IMR-90 (cell line): ENCODE results near the gene IFIT2. TPM values are rescaled to one million over a fixed set of nuclear protein-coding genes. Genes with fewer than 3 reads are reported as not detected.

Experiments
- ATAC-seq: fragments of 200-7000 bp; cut with Tn5 transposase; 2 replicates; pipeline ENCODE4 v1.9.1; 2020; ENCODE audit warnings: low read depth, mild to moderate bottlenecking, moderate library complexity
- BruUV-seq: library from RNA; stranded (reverse); fragments of 400-500 nt; replicated peaks from 2 replicates; lab custom pipeline; 2021; lab: Mats Ljungman, UMichigan
- CTCF ChIA-PET: fragments of 300-600 bp; formaldehyde crosslinking; extraction: SDS; loops from one replicate; lab custom pipeline; 2021; ENCODE audit warnings: antibody characterized with exemption; lab: Yijun Ruan, JAX
- POLR2A ChIA-PET: fragments of 300-600 bp; sonication (Branson Sonifier 250); formaldehyde crosslinking; loops from one replicate; lab custom pipeline; 2022; ENCODE audit warnings: antibody characterized with exemption; ENCODE audit not compliant: unreplicated experiment; lab: Charles Lee
- DNase-seq: peaks from one replicate; pipeline ENCODE4 v3.0.0; 2013
- H2AFZ ChIP-seq: replicated peaks from 2 replicates; pipeline ENCODE3; 2013; ENCODE audit warnings: low read length, mild to moderate bottlenecking; ENCODE audit not compliant: poor library complexity
- H2AK5ac ChIP-seq: 2 replicates; pipeline ENCODE4 v1.6.1; 2013; ENCODE audit warnings: low read depth, low read length, inconsistent platforms
- H2AK9ac ChIP-seq: replicated peaks from 2 replicates; pipeline ENCODE3; 2013; ENCODE audit warnings: mild to moderate bottlenecking, low read depth, low read length, moderate library complexity; ENCODE audit not compliant: poor library complexity
- H2BK120ac ChIP-seq: 2 replicates; pipeline ENCODE4 v1.6.1; 2013; ENCODE audit warnings: low read depth, low read length, inconsistent platforms
- H2BK15ac ChIP-seq: 3 replicates; pipeline ENCODE4 v1.6.1; 2013; ENCODE audit warnings: low read depth, low read length, inconsistent platforms
- H2BK20ac ChIP-seq: 2 replicates; pipeline ENCODE4 v1.6.1; 2013; ENCODE audit warnings: low read depth, mild to moderate bottlenecking, inconsistent platforms, low read length, moderate library complexity
- H2BK5ac ChIP-seq: 2 replicates; pipeline ENCODE4 v1.6.1; 2013; ENCODE audit warnings: mild to moderate bottlenecking, low read depth, low read length, inconsistent platforms; ENCODE audit not compliant: poor library complexity, severe bottlenecking
- H3K14ac ChIP-seq: replicated peaks from 2 replicates; pipeline ENCODE4 v1.6.1; 2013; ENCODE audit warnings: low read depth, low read length, inconsistent platforms
- H3K18ac ChIP-seq: 2 replicates; pipeline ENCODE4 v1.6.1; 2013; ENCODE audit warnings: low read depth, low read length, control low read depth
- H3K23ac ChIP-seq: 2 replicates; pipeline ENCODE4 v1.6.1; 2013; ENCODE audit warnings: low read depth, low read length, inconsistent platforms
- H3K27ac ChIP-seq: 2 replicates; pipeline ENCODE4 v1.5.1; 2013; ENCODE audit warnings: mild to moderate bottlenecking, control low read depth, low read length; ENCODE audit not compliant: insufficient read depth
- H3K27me3 ChIP-seq: 2 replicates; pipeline ENCODE4 v1.6.1; 2013; ENCODE audit warnings: low read length; ENCODE audit not compliant: control insufficient read depth, insufficient read depth
- H3K36me3 ChIP-seq: 2 replicates; pipeline ENCODE4 v1.6.1; 2013; ENCODE audit warnings: low read length, mixed read lengths; ENCODE audit not compliant: control insufficient read depth, insufficient read depth
- H3K4ac ChIP-seq: 2 replicates; pipeline ENCODE4 v1.6.1; 2013; ENCODE audit warnings: low read depth, low read length, inconsistent platforms
- H3K4me1 ChIP-seq: 2 replicates; pipeline ENCODE4 v1.6.1; 2013; ENCODE audit warnings: low read length, mixed read lengths; ENCODE audit not compliant: control insufficient read depth, insufficient read depth
- H3K4me2 ChIP-seq: 2 replicates; pipeline ENCODE4 v1.6.1; 2013; ENCODE audit warnings: low read depth, mild to moderate bottlenecking, control low read depth, low read length, moderate library complexity
- H3K4me3 ChIP-seq: 2 replicates; pipeline ENCODE4 v1.5.1; 2013; ENCODE audit warnings: low read depth, mild to moderate bottlenecking, control low read depth, low read length, moderate library complexity; ENCODE audit not compliant: insufficient read depth
- H3K56ac ChIP-seq: 2 replicates; pipeline ENCODE4 v1.6.1; 2013; ENCODE audit warnings: low read length, inconsistent platforms; ENCODE audit not compliant: insufficient read depth; ENCODE audit errors: extremely low read depth
- H3K79me1 ChIP-seq, 2 experiments: 2 replicates each; pipeline ENCODE4 v1.6.1; 2013; ENCODE audit warnings: low read length in 2 of 2, inconsistent platforms in 1 of 2, low read depth in 1 of 2
- H3K9ac ChIP-seq: 2 replicates; pipeline ENCODE4 v1.6.1; 2013; ENCODE audit warnings: low read depth, low read length, control low read depth
- H3K9me1 ChIP-seq: 2 replicates; pipeline ENCODE4 v1.6.1; 2013; ENCODE audit warnings: low read length, inconsistent platforms; ENCODE audit not compliant: insufficient read depth
- H3K9me3 ChIP-seq: 2 replicates; pipeline ENCODE4 v1.6.1; 2013; ENCODE audit warnings: low read length; ENCODE audit not compliant: control insufficient read depth, insufficient read depth
- H4K20me1 ChIP-seq: 2 replicates; pipeline ENCODE4 v1.6.1; 2013; ENCODE audit warnings: low read length, inconsistent platforms; ENCODE audit not compliant: insufficient read depth
- H4K5ac ChIP-seq: 2 replicates; pipeline ENCODE4 v1.6.1; 2013; ENCODE audit warnings: mild to moderate bottlenecking, low read depth, low read length, control low read depth
- H4K8ac ChIP-seq, 2 experiments: 2 replicates each; pipeline ENCODE4 v1.6.1; 2013; ENCODE audit warnings: low read depth in 2 of 2, low read length in 2 of 2, control low read depth in 1 of 2, inconsistent platforms in 1 of 2
- H4K91ac ChIP-seq: 2 replicates; pipeline ENCODE4 v1.6.1; 2013; ENCODE audit warnings: low read depth, low read length, inconsistent platforms; ENCODE audit not compliant: insufficient read depth
- BHLHE40 ChIP-seq: fragments of 150-350 bp; IDR thresholded peaks from 2 replicates; pipeline ENCODE4 v1.6.1; 2016; ENCODE audit warnings: mild to moderate bottlenecking, low read depth, low read length
- CEBPB ChIP-seq: IDR thresholded peaks from 2 replicates; pipeline ENCODE4 v1.6.1; 2012; ENCODE audit warnings: low read depth, low read length, improper control_type of control experiment
- CHD1 ChIP-seq: IDR thresholded peaks from 2 replicates; pipeline ENCODE4 v1.6.1; 2012; ENCODE audit warnings: low read depth, low read length, improper control_type of control experiment
- FOS ChIP-seq: fragments of 150-350 bp; IDR thresholded peaks from 2 replicates; pipeline ENCODE4 v1.6.1; 2016; ENCODE audit warnings: low read depth, low read length
- MAFK ChIP-seq: IDR thresholded peaks from 2 replicates; pipeline ENCODE4 v1.6.1; 2012; ENCODE audit warnings: low read depth, low read length, improper control_type of control experiment
- MAZ ChIP-seq: IDR thresholded peaks from 2 replicates; pipeline ENCODE4 v1.6.1; 2012; ENCODE audit warnings: low read depth, mild to moderate bottlenecking, low read length, improper control_type of control experiment, moderate library complexity, borderline replicate concordance
- MXI1 ChIP-seq: IDR thresholded peaks from 2 replicates; pipeline ENCODE4 v1.6.1; 2012; ENCODE audit warnings: low read depth, mild to moderate bottlenecking, low read length, moderate library complexity, borderline replicate concordance
- NFE2L2 ChIP-seq: fragments of 150-350 bp; IDR thresholded peaks from 2 replicates; pipeline ENCODE4 v1.6.1; 2016; ENCODE audit warnings: low read depth, mild to moderate bottlenecking, low read length
- POLR2A ChIP-seq: IDR thresholded peaks from 2 replicates; pipeline ENCODE4 v1.6.1; 2012; ENCODE audit warnings: mild to moderate bottlenecking, low read depth, low read length
- RAD21 ChIP-seq: IDR thresholded peaks from 2 replicates; pipeline ENCODE4 v1.6.1; 2012; ENCODE audit warnings: low read length, improper control_type of control experiment
- RCOR1 ChIP-seq: IDR thresholded peaks from 2 replicates; pipeline ENCODE4 v1.6.1; 2012; ENCODE audit warnings: mild to moderate bottlenecking, low read length, improper control_type of control experiment; ENCODE audit not compliant: insufficient replicate concordance
- RFX5 ChIP-seq: IDR thresholded peaks from 2 replicates; pipeline ENCODE4 v1.8.0; 2012; ENCODE audit warnings: low read depth, mild to moderate bottlenecking, low read length, moderate library complexity
- SMC3 ChIP-seq: fragments of 150-350 bp; IDR thresholded peaks from 2 replicates; pipeline ENCODE4 v1.6.1; 2016; ENCODE audit warnings: low read depth, mild to moderate bottlenecking, antibody characterized with exemption, low read length, moderate library complexity
- whole genome bisulfite sequencing, 2 experiments: methylation state at CpG; one replicate each; pipeline versions ENCODE4 v1.1.5 to v1.1.7; 2013; ENCODE audit warnings: missing lambda C conversion rate in 2 of 2; ENCODE audit not compliant: insufficient read length in 1 of 2; ENCODE audit errors: extremely low coverage in 2 of 2; 5-methylcytosine and 5-hydroxymethylcytosine counted together
- dilution Hi-C: fragments of 300-500 bp; cut with HindIII; formaldehyde crosslinking; loops from one replicate; pipeline ENCODE4 v1.14.3; 2018; ENCODE audit warnings: low sequenced_read_pairs; ENCODE audit not compliant: unreplicated experiment
- in situ Hi-C: fragments of 300-500 bp; cut with MboI; formaldehyde crosslinking; loops from 3 replicates; pipeline ENCODE4 v1.14.3; 2019; ENCODE audit warnings: low sequenced_read_pairs, inconsistent platforms, mixed read lengths
- intact Hi-C: fragments of 100-400 bp; cut with micrococcal nuclease; formaldehyde crosslinking; loops from 2 replicates; pipeline ENCODE4 v1.10.0; 2022
- polyA plus RNA-seq, 3 experiments: library from polyadenylated mRNA; depleted of rRNA; stranded (reverse); fragments of >200 nt; gene quantifications; 2 replicates each; pipeline ENCODE4 v1.2.3, GENCODE V29; 2012; ENCODE audit warnings: low replicate concordance in 1 of 3
- total RNA-seq: library from RNA; depleted of rRNA; stranded (reverse); fragments of >200 nt; gene quantifications from 2 replicates; pipeline ENCODE4 v1.2.3, GENCODE V29; 2012
- TF ChIP-seq, protein P1 (sequence below): fragments of 150-350 bp; IDR thresholded peaks from 2 replicates; pipeline ENCODE4 v1.6.1; 2017; ENCODE audit warnings: mild to moderate bottlenecking, antibody characterized with exemption, low read length, low read depth
- TF ChIP-seq, protein P2 (sequence below): conservative IDR thresholded peaks from 2 replicates; pipeline ENCODE4 v1.5.1; 2012; ENCODE audit warnings: mild to moderate bottlenecking, low read depth, low read length, improper control_type of control experiment
- TF ChIP-seq, protein P3 (sequence below): fragments of 150-350 bp; IDR thresholded peaks from 2 replicates; pipeline ENCODE4 v1.6.1; 2016; ENCODE audit warnings: low read depth, mild to moderate bottlenecking, low read length, moderate library complexity, borderline replicate concordance

IFIT2 gene
- total and polyA plus RNA-seq, 2 of the 4 experiments (the other 2 are of a cell fraction), result 1.1 to 2.2 TPM

DNA sequence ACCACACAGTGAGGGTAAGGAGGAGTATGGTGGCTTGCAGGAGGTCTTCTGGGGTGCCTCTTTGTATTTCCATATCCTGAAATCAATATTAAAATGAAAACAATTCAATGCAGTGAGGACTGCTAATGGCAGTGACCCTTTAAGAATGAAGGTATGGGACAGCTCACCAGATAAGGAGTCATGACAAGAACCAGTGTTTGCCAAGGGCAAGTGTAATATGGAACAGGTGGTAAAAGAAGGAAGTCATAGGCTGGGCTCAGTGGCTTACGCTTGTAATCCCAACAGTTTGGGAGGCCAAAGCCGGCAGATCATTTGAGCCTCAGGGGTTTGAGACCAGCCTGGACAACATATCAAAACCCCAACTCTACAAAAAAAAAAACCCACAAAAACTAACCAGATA lies 30.3 kb upstream of the IFIT2 start:
- in situ Hi-C loops, result no loop called here
- TF ChIP-seq MXI1 (no peak), MAFK (no peak), NFE2L2 (no peak), RCOR1 (no peak), RFX5 (no peak), CEBPB (no peak), SMC3 (no peak), MAZ (no peak), CHD1 (no peak), RAD21 (no peak), POLR2A (no peak), BHLHE40 (no peak), FOS (no peak)
- TF ChIP-seq, protein P1, sequence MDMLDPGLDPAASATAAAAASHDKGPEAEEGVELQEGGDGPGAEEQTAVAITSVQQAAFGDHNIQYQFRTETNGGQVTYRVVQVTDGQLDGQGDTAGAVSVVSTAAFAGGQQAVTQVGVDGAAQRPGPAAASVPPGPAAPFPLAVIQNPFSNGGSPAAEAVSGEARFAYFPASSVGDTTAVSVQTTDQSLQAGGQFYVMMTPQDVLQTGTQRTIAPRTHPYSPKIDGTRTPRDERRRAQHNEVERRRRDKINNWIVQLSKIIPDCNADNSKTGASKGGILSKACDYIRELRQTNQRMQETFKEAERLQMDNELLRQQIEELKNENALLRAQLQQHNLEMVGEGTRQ, result no peak
- TF ChIP-seq, protein P2, sequence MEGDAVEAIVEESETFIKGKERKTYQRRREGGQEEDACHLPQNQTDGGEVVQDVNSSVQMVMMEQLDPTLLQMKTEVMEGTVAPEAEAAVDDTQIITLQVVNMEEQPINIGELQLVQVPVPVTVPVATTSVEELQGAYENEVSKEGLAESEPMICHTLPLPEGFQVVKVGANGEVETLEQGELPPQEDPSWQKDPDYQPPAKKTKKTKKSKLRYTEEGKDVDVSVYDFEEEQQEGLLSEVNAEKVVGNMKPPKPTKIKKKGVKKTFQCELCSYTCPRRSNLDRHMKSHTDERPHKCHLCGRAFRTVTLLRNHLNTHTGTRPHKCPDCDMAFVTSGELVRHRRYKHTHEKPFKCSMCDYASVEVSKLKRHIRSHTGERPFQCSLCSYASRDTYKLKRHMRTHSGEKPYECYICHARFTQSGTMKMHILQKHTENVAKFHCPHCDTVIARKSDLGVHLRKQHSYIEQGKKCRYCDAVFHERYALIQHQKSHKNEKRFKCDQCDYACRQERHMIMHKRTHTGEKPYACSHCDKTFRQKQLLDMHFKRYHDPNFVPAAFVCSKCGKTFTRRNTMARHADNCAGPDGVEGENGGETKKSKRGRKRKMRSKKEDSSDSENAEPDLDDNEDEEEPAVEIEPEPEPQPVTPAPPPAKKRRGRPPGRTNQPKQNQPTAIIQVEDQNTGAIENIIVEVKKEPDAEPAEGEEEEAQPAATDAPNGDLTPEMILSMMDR, result no peak
- TF ChIP-seq, protein P3, sequence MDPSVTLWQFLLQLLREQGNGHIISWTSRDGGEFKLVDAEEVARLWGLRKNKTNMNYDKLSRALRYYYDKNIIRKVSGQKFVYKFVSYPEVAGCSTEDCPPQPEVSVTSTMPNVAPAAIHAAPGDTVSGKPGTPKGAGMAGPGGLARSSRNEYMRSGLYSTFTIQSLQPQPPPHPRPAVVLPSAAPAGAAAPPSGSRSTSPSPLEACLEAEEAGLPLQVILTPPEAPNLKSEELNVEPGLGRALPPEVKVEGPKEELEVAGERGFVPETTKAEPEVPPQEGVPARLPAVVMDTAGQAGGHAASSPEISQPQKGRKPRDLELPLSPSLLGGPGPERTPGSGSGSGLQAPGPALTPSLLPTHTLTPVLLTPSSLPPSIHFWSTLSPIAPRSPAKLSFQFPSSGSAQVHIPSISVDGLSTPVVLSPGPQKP, result no peak

More for the DNA sequence above, 30.3 kb upstream of the IFIT2 start:
- Histone ChIP-seq H3K4me3 (no peak overlapping the region), H3K56ac (no peak overlapping the region), H4K20me1 (no peaks in the 10 kb centered on the region), H3K36me3 (no peaks in the 10 kb centered on the region), H3K23ac (no peak overlapping the region), H2BK15ac (no peak overlapping the region), H3K18ac (no peak overlapping the region), H3K14ac (no peak overlapping the region), H2AFZ (no peak overlapping the region), H3K9me1 (peaks cover 6% of the 10 kb centered on the region), H3K4me2 (no peak overlapping the region), H2BK120ac (no peak overlapping the region), H2AK9ac (no peak overlapping the region), H4K91ac (no peak overlapping the region), H3K4ac (no peak overlapping the region), H3K27ac (no peak overlapping the region), H4K5ac (no peak overlapping the region), H3K4me1 (peaks cover 8% of the 10 kb centered on the region), H2BK20ac (no peak overlapping the region), H2AK5ac (no peak overlapping the region), H3K9ac (no peak overlapping the region), H3K9me3 (no peaks in the 10 kb centered on the region), H4K8ac (no peak overlapping the region), H2BK5ac (no peak overlapping the region), H3K27me3 (no peaks in the 10 kb centered on the region), H3K79me1 (no peaks in the 10 kb centered on the region)
- intact Hi-C loops (no loop called here), dilution Hi-C loops (no loop called here)
- DNase-seq (no peak), ATAC-seq (no peak)
- no CpG with 5 or more reads among the region's 2 CpGs for WGBS, 2 experiments
- POLR2A ChIA-PET, result no interaction called here
- BruUV-seq, result no TSS peak
- CTCF ChIA-PET, result interaction anchor here (0.6 kb wide), 1 partner anchor 1736 kb away, joined by 3 read pairs; no protein-coding TSS in a partner anchor
